Prostate gland (tissue), 2 donors: Measurements from ENCODE around the gene RAB6B. TPM values are rescaled to one million over a fixed set of nuclear protein-coding genes. Genes with fewer than 3 reads are reported as not detected.

Source experiments
- DNase-seq: peaks from one replicate; pipeline ENCODE4 v3.0.0-alpha.2; 2019; ENCODE audit warnings: low spot score
- H3K27ac ChIP-seq, 2 donors: fragments of 200-600 bp; sonication (generic); 2 replicates each; pipeline ENCODE4 v1.5.1; 2017 to 2019
- H3K27me3 ChIP-seq: fragments of 200-600 bp; sonication (generic); replicated peaks from 2 replicates; pipeline ENCODE4 v1.5.1; 2019; ENCODE audit not compliant: insufficient read depth
- H3K36me3 ChIP-seq, 2 donors: fragments of 200-600 bp; sonication (generic); 1 replicate in 1 of 2; 2 replicates in 1 of 2; pipeline versions ENCODE4 v1.5.1 to v1.8.1; 2017 to 2019
- H3K4me1 ChIP-seq: fragments of 200-600 bp; sonication (generic); replicated peaks from 2 replicates; pipeline ENCODE4 v1.5.1; 2019
- H3K4me3 ChIP-seq, 2 donors: fragments of 200-600 bp; sonication (generic); 2 replicates each; pipeline ENCODE4 v1.5.1; 2017 to 2019
- H3K9me3 ChIP-seq: fragments of 200-600 bp; sonication (generic); 2 replicates; pipeline ENCODE4 v1.5.1; 2017
- POLR2A ChIP-seq: fragments of 450-650 bp; IDR thresholded peaks from one replicate; pipeline ENCODE4 v1.6.1; 2016; ENCODE audit warnings: antibody characterized with exemption, mild to moderate bottlenecking
- POLR2AphosphoS5 ChIP-seq: sonication (generic); formaldehyde crosslinking; IDR thresholded peaks from one replicate; pipeline ENCODE4 v1.6.1; 2017; ENCODE audit warnings: antibody characterized with exemption
- WGBS: methylation state at CpG from one replicate; pipeline ENCODE4 v1.1.5; 2018; 5-methylcytosine and 5-hydroxymethylcytosine counted together
- intact Hi-C: fragments of 100-400 bp; cut with DNase I; formaldehyde crosslinking; loops from one replicate; pipeline ENCODE4 v1.14.2; 2022
- total RNA-seq, 2 donors: library from RNA; depleted of rRNA; stranded (reverse); fragments of >200 nt; gene quantifications; one replicate each; pipeline ENCODE4 v1.1.0, GENCODE V29; 2016
- TF ChIP-seq, protein P1 (sequence below), 4 experiments: fragments of 200-600 bp in 2 of 4; fragments of 450-650 bp in 2 of 4; sonication (generic) in 2 of 4; IDR thresholded peaks; 1 replicate in 3 of 4; 2 replicates in 1 of 4; pipeline ENCODE4 v1.5.1; 2016 to 2019; ENCODE audit warnings: antibody characterized with exemption in 4 of 4, mild to moderate bottlenecking in 2 of 4, moderate library complexity in 2 of 4

RAB6B gene
- total RNA-seq, 2 donors from 2014 or later, result 4.5 to 7.1 TPM

DNA sequence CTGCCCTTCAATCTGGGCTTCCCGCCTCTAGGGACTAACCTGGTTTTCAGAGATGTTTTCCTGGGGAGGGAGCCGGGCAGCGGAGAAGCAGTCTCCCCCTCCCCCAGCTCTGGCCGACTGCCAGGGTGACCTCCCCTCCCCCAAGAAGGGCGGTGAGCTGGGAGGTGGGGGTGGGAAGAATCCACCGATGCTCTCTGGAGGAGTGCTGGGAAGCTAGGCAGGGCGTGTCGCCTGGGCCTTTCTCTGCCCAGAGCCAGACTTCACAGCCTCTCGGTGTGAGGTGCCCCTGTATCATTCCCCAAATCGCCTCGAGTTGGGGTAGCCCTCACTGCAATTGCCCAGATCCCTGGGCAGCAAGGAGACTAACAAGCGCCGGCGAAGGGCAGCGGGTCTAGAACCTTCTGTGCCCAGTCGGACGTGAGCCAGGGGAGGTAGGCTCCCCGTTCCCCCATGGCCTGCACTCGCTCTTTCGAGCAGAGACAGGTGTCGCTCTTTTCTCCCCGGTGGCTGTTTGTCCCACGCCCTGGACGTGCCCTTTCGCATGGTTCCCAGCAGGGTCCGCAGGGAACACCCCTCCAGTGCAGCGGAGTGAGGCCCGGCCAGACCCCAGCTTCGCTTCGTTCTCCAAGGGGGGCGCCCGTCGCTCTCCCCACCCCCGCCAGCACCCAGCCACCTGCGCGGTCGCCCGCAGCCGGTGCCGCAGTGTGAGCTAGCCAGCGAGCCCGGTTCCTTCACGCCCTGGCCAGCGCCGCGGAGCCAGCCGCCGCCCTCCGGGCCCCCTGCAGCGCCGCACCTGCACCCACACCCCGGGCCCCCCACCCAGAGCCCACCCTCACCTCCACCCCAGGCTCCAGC lies 1.1 kb downstream of the RAB6B start:
- Histone ChIP-seq H3K4me3 (peak overlapping the region; percentile 57), H3K36me3 (no peaks in the 10 kb centered on the region), H3K4me1 (peaks cover 5% of the 10 kb centered on the region), H3K27me3 (no peaks in the 10 kb centered on the region), H3K27ac (no peak overlapping the region), H3K9me3 (no peaks in the 10 kb centered on the region)
- DNase-seq, result no peak
- WGBS, result 8% methylated on average over 48 of the region's 52 CpGs
- intact Hi-C loops, result no loop called here
- TF ChIP-seq POLR2A (no peak), POLR2AphosphoS5 (no peak)
- TF ChIP-seq, protein P1, sequence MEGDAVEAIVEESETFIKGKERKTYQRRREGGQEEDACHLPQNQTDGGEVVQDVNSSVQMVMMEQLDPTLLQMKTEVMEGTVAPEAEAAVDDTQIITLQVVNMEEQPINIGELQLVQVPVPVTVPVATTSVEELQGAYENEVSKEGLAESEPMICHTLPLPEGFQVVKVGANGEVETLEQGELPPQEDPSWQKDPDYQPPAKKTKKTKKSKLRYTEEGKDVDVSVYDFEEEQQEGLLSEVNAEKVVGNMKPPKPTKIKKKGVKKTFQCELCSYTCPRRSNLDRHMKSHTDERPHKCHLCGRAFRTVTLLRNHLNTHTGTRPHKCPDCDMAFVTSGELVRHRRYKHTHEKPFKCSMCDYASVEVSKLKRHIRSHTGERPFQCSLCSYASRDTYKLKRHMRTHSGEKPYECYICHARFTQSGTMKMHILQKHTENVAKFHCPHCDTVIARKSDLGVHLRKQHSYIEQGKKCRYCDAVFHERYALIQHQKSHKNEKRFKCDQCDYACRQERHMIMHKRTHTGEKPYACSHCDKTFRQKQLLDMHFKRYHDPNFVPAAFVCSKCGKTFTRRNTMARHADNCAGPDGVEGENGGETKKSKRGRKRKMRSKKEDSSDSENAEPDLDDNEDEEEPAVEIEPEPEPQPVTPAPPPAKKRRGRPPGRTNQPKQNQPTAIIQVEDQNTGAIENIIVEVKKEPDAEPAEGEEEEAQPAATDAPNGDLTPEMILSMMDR (IDR thresholded peaks at IDR 0.05), result no peak

DNA sequence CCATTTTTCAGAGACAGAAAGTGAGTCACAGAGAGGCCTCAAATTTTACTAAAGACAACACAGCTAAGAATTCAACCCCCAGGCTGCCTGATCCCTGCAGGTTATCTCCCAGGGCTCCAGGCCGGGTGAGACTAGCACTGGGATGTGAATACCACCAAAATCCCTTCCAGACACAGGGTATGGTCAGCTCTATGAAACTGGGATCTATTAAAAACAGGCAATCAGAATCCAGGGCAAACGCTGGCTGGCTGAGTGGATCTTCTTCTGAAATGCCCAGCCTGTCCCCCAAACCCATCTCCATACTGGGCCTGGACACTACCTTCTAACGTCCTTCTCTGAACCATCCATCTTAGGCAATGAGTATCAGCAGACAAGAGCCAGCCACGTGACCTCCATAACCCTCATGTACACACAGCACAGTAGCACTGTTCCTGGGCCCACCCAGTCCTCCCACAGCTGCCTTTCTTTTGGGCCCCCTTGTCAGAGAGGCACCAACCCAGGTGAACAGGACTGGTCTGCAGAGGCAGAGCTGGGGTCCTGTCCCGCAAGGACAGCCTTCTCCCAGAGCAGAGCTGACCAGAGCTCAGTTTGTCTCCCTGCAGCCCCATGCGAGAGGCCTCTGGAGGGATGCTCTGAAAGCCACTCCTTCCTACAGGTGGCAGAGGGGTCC lies 1.9 kb downstream of the RAB6B start:
- Histone ChIP-seq H3K27ac (no peak overlapping the region), H3K9me3 (no peaks in the 10 kb centered on the region), H3K36me3 (no peaks in the 10 kb centered on the region), H3K4me1 (peaks cover 5% of the 10 kb centered on the region), H3K27me3 (no peaks in the 10 kb centered on the region), H3K4me3 (no peak overlapping the region)
- WGBS, result 92% methylated on average over 6 of the region's 6 CpGs
- intact Hi-C loops, result no loop called here
- DNase-seq, result no peak
- TF ChIP-seq, protein P1 (IDR thresholded peaks at IDR 0.05), result no peak
- TF ChIP-seq POLR2AphosphoS5, result no peak
- no peak for TF ChIP-seq POLR2A

DNA sequence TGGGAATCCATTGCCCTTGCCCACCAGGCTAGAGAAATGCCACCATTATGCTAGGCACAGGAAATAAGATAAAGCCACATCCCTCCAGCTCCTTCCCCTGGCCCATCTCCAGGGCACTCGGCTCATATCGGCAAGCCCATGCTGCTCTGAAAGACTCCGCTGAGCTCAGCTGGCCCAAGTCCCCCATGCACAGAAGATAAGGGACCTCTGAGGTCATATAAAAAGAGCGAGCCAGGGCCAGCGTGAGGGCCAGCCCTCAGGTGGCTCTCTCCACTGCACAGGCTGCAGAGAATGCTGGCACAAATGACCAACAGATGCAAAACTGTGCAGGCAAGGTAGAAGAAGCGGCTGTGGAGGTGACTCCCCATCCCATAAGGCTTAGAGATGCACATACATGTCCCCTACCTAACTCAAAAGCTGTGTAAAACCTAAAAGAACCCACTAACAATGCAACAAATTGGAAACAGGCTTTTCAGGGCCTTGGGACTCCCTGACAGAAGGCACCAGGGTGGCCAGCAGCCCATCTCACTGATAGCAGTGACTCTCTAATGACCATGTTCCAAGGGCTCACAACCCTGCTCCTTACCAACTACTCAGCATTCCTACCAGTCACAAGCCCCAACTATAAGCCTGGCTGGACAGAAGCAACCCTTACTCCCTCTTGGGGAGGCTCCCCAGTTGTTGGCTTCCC lies 3.0 kb downstream of the RAB6B start:
- intact Hi-C loops, result no loop called here
- DNase-seq, result no peak
- Histone ChIP-seq H3K27me3 (no peaks in the 10 kb centered on the region), H3K36me3 (no peaks in the 10 kb centered on the region), H3K4me1 (peaks cover 5% of the 10 kb centered on the region), H3K27ac (no peak overlapping the region), H3K9me3 (no peaks in the 10 kb centered on the region), H3K4me3 (no peak overlapping the region)
- no peak for TF ChIP-seq POLR2A
- WGBS, result 90% methylated on average over 6 of the region's 6 CpGs

DNA sequence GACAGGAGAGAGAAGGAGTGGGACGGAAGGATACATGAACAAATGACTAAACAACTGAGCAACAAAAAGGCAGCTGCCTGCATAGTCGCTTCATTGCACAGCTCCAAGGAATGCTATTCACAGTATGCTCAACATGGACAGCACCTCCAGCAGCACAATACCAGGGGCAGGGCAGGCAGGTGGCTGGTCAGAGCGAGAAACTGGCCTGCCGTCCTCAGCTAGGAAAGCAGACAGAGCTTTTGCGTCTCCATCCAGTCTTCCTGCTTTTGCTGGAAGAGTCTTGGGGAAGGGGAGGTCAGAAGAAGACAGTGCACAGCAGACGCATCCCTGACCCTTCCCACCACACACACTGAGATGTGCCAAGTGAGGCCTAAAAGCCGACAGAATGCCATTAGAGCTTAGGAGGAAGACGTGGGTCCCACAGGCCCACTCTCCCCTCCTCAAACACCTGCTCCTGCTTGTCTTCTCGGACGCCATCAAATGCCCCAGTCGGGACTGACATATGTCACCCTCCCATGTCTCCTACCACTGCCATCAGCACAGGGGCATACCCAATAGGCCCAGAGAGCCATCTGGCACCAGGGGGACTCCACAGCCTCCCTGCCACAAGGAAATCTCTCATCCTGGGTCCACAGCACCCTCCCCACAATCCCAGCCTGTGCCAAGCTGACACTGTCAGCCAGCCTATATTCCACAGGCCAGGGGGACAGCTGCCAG lies 3.9 kb downstream of the RAB6B start:
- intact Hi-C loops, result no loop called here
- no peak for DNase-seq

More for the DNA sequence above, 3.9 kb downstream of the RAB6B start:
- no peak overlapping the region for H3K4me3 ChIP-seq
- no peaks in the 10 kb centered on the region for H3K9me3 ChIP-seq
- no peaks in the 10 kb centered on the region for H3K36me3 ChIP-seq
- TF ChIP-seq POLR2AphosphoS5 (no peak), POLR2A (no peak)
- TF ChIP-seq, protein P1 (IDR thresholded peaks at IDR 0.05), result no peak
- H3K4me1 ChIP-seq, result peaks cover 5% of the 10 kb centered on the region
- 95% methylated on average over 11 of the region's 11 CpGs for WGBS
- H3K27ac ChIP-seq, result no peak overlapping the region
- no peaks in the 10 kb centered on the region for H3K27me3 ChIP-seq
